Thoracic aorta (tissue), 2 donors: ENCODE results near the gene ARHGEF3. TPM values are rescaled to one million over a fixed set of nuclear protein-coding genes. Genes with fewer than 3 reads are reported as not detected.

ENCODE experiments used
- ATAC-seq: fragments of 150-250 bp; one replicate; pipeline ENCODE4 v1.8.0; 2017; ENCODE audit warnings: low read depth; ENCODE audit not compliant: insufficient number of reproducible peaks, low FRiP score
- DNase-seq: peaks from one replicate; pipeline ENCODE4 v3.0.0-alpha.2; 2020; ENCODE audit warnings: low spot score
- H3K27ac ChIP-seq, 2 donors: fragments of 200-600 bp; sonication (generic); 1 replicate in 1 of 2; 2 replicates in 1 of 2; pipeline ENCODE4 v1.5.1; 2016; ENCODE audit warnings: mild to moderate bottlenecking in 2 of 2, moderate library complexity in 2 of 2
- H3K27me3 ChIP-seq: fragments of 200-600 bp; sonication (generic); replicated peaks from 2 replicates; pipeline ENCODE4 v1.6.0; 2016; ENCODE audit warnings: mild to moderate bottlenecking; ENCODE audit not compliant: insufficient read depth
- H3K36me3 ChIP-seq: fragments of 200-600 bp; sonication (generic); one replicate; pipeline ENCODE4 v1.5.1; 2016
- H3K4me1 ChIP-seq, 2 donors: fragments of 200-600 bp; sonication (generic); 1 replicate in 1 of 2; 2 replicates in 1 of 2; pipeline versions ENCODE4 v1.5.1 to v1.6.0; 2016; ENCODE audit warnings: low read depth in 2 of 2, mild to moderate bottlenecking in 1 of 2; ENCODE audit not compliant: control insufficient read depth in 1 of 2
- H3K4me3 ChIP-seq: fragments of 200-600 bp; sonication (generic); 2 replicates; pipeline ENCODE4 v1.5.1; 2016; ENCODE audit warnings: mild to moderate bottlenecking
- H3K9me3 ChIP-seq: fragments of 200-600 bp; sonication (generic); 2 replicates; pipeline ENCODE4 v1.5.1; 2016
- CTCF ChIP-seq: fragments of 200-600 bp; sonication (generic); IDR thresholded peaks from one replicate; pipeline ENCODE4 v1.5.1; 2019; ENCODE audit warnings: antibody characterized with exemption
- total RNA-seq, 2 donors: library from RNA; depleted of rRNA; stranded (reverse); fragments of >200 nt; gene quantifications; one replicate each; pipeline versions ENCODE4 v1.1.0 to v1.2.3, GENCODE V29; 2016

The ARHGEF3 gene
- total RNA-seq, 2 donors from 2014 or later = 13.9 to 21.9 TPM

- no peaks in the 10 kb centered on the region for H3K9me3 ChIP-seq
- H3K27me3 ChIP-seq = no peaks in the 10 kb centered on the region
- no peak overlapping the region for H3K4me3 ChIP-seq
- H3K4me1 ChIP-seq = peaks cover 0 to 4% of the 10 kb centered on the region in 2 donors
- TF ChIP-seq CTCF = no peak
- H3K36me3 ChIP-seq = no peaks in the 10 kb centered on the region
- no peak overlapping the region for H3K27ac ChIP-seq
- no peak for ATAC-seq
- DNase-seq = no peak
Measured at GRCh38 chr3:56776556-56776950, 25.2 kb downstream of the ARHGEF3 start.

DNA sequence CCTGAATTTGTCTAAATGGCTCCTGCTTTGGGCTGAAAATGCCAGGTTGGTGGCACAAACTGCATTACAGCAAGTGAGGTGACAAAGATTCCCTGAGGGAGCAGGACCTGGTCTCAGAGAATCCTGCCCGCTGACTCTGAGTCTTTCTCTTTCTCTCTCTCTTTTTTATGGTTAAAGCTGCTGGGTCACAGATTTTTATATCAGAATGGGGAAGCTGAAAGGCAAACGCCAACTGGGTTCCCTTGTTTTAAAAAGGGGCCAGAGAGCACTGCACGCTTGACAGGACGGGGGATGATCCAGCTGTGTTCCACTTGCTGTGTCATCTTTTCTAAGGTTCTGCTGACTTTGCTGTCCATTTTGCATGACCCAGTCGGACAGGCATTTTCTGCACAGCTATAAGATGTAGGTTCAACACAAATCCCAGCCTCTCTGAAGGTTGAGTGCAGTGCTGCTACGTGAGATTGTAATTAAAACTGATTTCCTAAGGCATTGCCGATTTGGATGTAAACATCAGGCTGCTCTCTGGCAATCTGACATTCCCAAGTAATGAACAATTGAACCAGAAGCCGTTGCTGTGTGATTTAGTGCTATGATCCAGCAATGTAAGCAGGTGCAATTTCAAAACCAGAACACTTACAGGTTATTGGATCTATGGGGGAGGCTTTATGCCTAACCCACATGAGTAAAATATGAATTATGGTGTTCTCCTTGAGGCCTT, 25.8 kb downstream of the ARHGEF3 start:
- Histone ChIP-seq H3K36me3 (no peaks in the 10 kb centered on the region), H3K4me1 (peaks cover 0 to 4% of the 10 kb centered on the region in 2 donors), H3K27me3 (no peaks in the 10 kb centered on the region), H3K9me3 (no peaks in the 10 kb centered on the region), H3K27ac (no peak overlapping the region), H3K4me3 (no peak overlapping the region)
- DNase-seq (no peak), ATAC-seq (no peak)
- TF ChIP-seq CTCF = no peak

- no peak overlapping the region for H3K4me3 ChIP-seq
- no peak for TF ChIP-seq CTCF
- H3K4me1 ChIP-seq = peaks cover 0 to 4% of the 10 kb centered on the region in 2 donors
- H3K9me3 ChIP-seq = no peaks in the 10 kb centered on the region
- ATAC-seq (no peak), DNase-seq (no peak)
- H3K36me3 ChIP-seq = no peaks in the 10 kb centered on the region
- H3K27ac ChIP-seq = no peak overlapping the region
- no peaks in the 10 kb centered on the region for H3K27me3 ChIP-seq
Measured at GRCh38 chr3:56775445-56775837, 26.3 kb downstream of the ARHGEF3 start.

- H3K4me1 ChIP-seq = peaks cover 4% of the 10 kb centered on the region in 2 donors
- ATAC-seq = no peak
Measured at GRCh38 chr3:56773986-56774385, 27.8 kb downstream of the ARHGEF3 start.

More at GRCh38 chr3:56773986-56774385, 27.8 kb downstream of the ARHGEF3 start:
- Histone ChIP-seq H3K27ac (no peak overlapping the region), H3K4me3 (no peak overlapping the region), H3K36me3 (no peaks in the 10 kb centered on the region), H3K27me3 (no peaks in the 10 kb centered on the region), H3K9me3 (no peaks in the 10 kb centered on the region)
- TF ChIP-seq CTCF = no peak
- no peak for DNase-seq
